GM12878 (cell line): Measurements from ENCODE around the gene TNRC6C. TPM values are rescaled to one million over a fixed set of nuclear protein-coding genes. Genes with fewer than 3 reads are reported as not detected.

Experiments
- ATAC-seq: fragments of 200-7000 bp; cut with Tn5 transposase; 3 replicates; pipeline ENCODE4 v1.9.1; 2020; ENCODE audit warnings: mild to moderate bottlenecking, moderate library complexity
- BruUV-seq: library from RNA; stranded (reverse); fragments of 400-500 nt; replicated peaks from 2 replicates; lab custom pipeline; 2021; lab: Mats Ljungman, UMichigan
- CTCF ChIA-PET: fragments of 300-600 bp; sonication (Branson Sonifier 250); formaldehyde crosslinking; extraction: SDS; loops from one replicate; lab custom pipeline; 2021; ENCODE audit warnings: inconsistent platforms; lab: Yijun Ruan, JAX
- POLR2A ChIA-PET: fragments of 350-600 bp; formaldehyde crosslinking; extraction: SDS; loops from one replicate; lab custom pipeline; 2021; ENCODE audit warnings: inconsistent platforms; lab: Charles Lee
- RAD21 ChIA-PET: fragments of 300-600 bp; sonication (Branson Sonifier 250); formaldehyde crosslinking; loops from one replicate; lab custom pipeline; 2023; ENCODE audit warnings: antibody characterized with exemption; ENCODE audit not compliant: unreplicated experiment; lab: Charles Lee
- SMC1A ChIA-PET: fragments of 300-600 bp; sonication (Branson Sonifier 250); formaldehyde crosslinking; loops from one replicate; lab custom pipeline; 2023; ENCODE audit not compliant: unreplicated experiment, uncharacterized antibody; lab: Charles Lee
- DNase-seq: peaks from one replicate; pipeline ENCODE4 v3.0.0-alpha.2; 2011; ENCODE audit warnings: low read depth, low spot score
- FAIRE-seq: peaks from 3 replicates; lab custom pipeline; 2011; peaks lifted over from hg19 to GRCh38; lab: Jason Lieb, UNC
- H2AFZ ChIP-seq: 2 replicates; pipeline ENCODE4 v1.6.0; 2011; ENCODE audit warnings: low read depth, low read length, control low read depth; ENCODE audit not compliant: control insufficient read depth
- H3K27ac ChIP-seq: 2 replicates; pipeline ENCODE4 v1.5.1; 2011; ENCODE audit warnings: control low read depth; ENCODE audit not compliant: control insufficient read depth, insufficient read depth
- H3K27me3 ChIP-seq, 2 experiments: replicated peaks in 1 of 2; 2 replicates each; pipeline versions ENCODE4 v1.6.0 to v1.6.1; 2011; ENCODE audit warnings: low read length in 1 of 2; ENCODE audit not compliant: control insufficient read depth in 2 of 2, insufficient read depth in 2 of 2
- H3K36me3 ChIP-seq, 2 experiments: 2 replicates each; pipeline ENCODE4 v1.5.1; 2011; ENCODE audit warnings: low read length in 1 of 2; ENCODE audit not compliant: control insufficient read depth in 2 of 2, insufficient read depth in 2 of 2
- H3K4me1 ChIP-seq: 2 replicates; pipeline ENCODE4 v1.6.1; 2011; ENCODE audit warnings: mild to moderate bottlenecking, low read length, moderate library complexity, mixed read lengths; ENCODE audit not compliant: control insufficient read depth, insufficient read depth
- H3K4me2 ChIP-seq: 2 replicates; pipeline ENCODE4 v1.6.0; 2011; ENCODE audit warnings: control low read depth; ENCODE audit not compliant: control insufficient read depth, insufficient read depth
- H3K4me3 ChIP-seq: fragments of 200-600 bp; sonication (generic); 2 replicates; pipeline ENCODE4 v1.5.1; 2016
- H3K79me2 ChIP-seq: 2 replicates; pipeline ENCODE4 v1.6.0; 2011; ENCODE audit warnings: low read length; ENCODE audit not compliant: control insufficient read depth, insufficient read depth
- H3K9ac ChIP-seq: 2 replicates; pipeline ENCODE4 v1.8.0; 2011; ENCODE audit warnings: low read length, control low read depth, mixed read lengths; ENCODE audit not compliant: control insufficient read depth, insufficient read depth
- H3K9me3 ChIP-seq: replicated peaks from 3 replicates; pipeline ENCODE4 v1.5.1; 2011; ENCODE audit warnings: mild to moderate bottlenecking, low read length; ENCODE audit not compliant: control insufficient read depth, insufficient read depth
- H4K20me1 ChIP-seq: 2 replicates; pipeline ENCODE4 v1.6.0; 2011; ENCODE audit not compliant: control insufficient read depth, insufficient read depth
- ATF7 ChIP-seq: fragments of 450-650 bp; IDR thresholded peaks from 2 replicates; pipeline ENCODE4 v1.6.1; 2016; ENCODE audit warnings: low read depth, mild to moderate bottlenecking
- BCLAF1 ChIP-seq: fragments of 450-650 bp; IDR thresholded peaks from 2 replicates; pipeline ENCODE4 v1.6.1; 2017; ENCODE audit warnings: antibody characterized with exemption, mild to moderate bottlenecking, moderate library complexity
- CHD1 ChIP-seq: IDR thresholded peaks from 2 replicates; pipeline ENCODE4 v1.6.1; 2012; ENCODE audit warnings: low read depth, low read length, improper control_type of control experiment
- E2F8 ChIP-seq: fragments of 450-650 bp; IDR thresholded peaks from 2 replicates; pipeline ENCODE4 v1.6.1; 2018; ENCODE audit warnings: mild to moderate bottlenecking, low read depth, moderate library complexity; ENCODE audit not compliant: partially characterized antibody
- IRF4 ChIP-seq: IDR thresholded peaks from 2 replicates; pipeline ENCODE4 v1.6.1; 2011; ENCODE audit warnings: low read depth, low read length
- MYB ChIP-seq: fragments of 150-350 bp; IDR thresholded peaks from 2 replicates; pipeline ENCODE4 v1.6.1; 2014; ENCODE audit warnings: mild to moderate bottlenecking, low read depth, low read length, borderline replicate concordance
- PAX8 ChIP-seq: fragments of 450-650 bp; IDR thresholded peaks from 2 replicates; pipeline ENCODE4 v1.6.1; 2017; ENCODE audit warnings: mild to moderate bottlenecking, moderate library complexity
- POU2F2 ChIP-seq: IDR thresholded peaks from 3 replicates; pipeline ENCODE4 v1.6.1; 2011; ENCODE audit warnings: low read depth, mild to moderate bottlenecking, low read length, borderline replicate concordance
- RELA ChIP-seq: fragments of 450-650 bp; IDR thresholded peaks from 2 replicates; pipeline ENCODE4 v1.8.0; 2014; ENCODE audit warnings: borderline replicate concordance; ENCODE audit not compliant: partially characterized antibody
- STAT1 ChIP-seq: fragments of 450-650 bp; conservative IDR thresholded peaks from 2 replicates; pipeline ENCODE4 v1.6.1; 2014; ENCODE audit warnings: antibody characterized with exemption, mild to moderate bottlenecking
- ZNF274 ChIP-seq: IDR thresholded peaks from one replicate; pipeline ENCODE4 v1.8.0; 2011; ENCODE audit not compliant: insufficient read length, insufficient read depth
- ZNF622 ChIP-seq: fragments of 450-650 bp; IDR thresholded peaks from 2 replicates; pipeline ENCODE4 v1.6.1; 2017; ENCODE audit warnings: mild to moderate bottlenecking, inconsistent platforms
- WGBS: methylation state at CpG from one replicate; pipeline ENCODE4 v1.1.6; 2016; ENCODE audit warnings: low lambda C conversion rate; ENCODE audit not compliant: insufficient replicate concordance, insufficient coverage; ENCODE audit errors: missing lambda C conversion rate; 5-methylcytosine and 5-hydroxymethylcytosine counted together
- in situ Hi-C: fragments of 300-500 bp; cut with MboI; formaldehyde crosslinking; loops from 9 replicates; pipeline ENCODE4 v1.14.3; 2018; ENCODE audit warnings: mixed read lengths
- intact Hi-C: fragments of 100-400 bp; cut with micrococcal nuclease; formaldehyde crosslinking; loops from one replicate; pipeline ENCODE4 v1.14.2; 2022; ENCODE audit not compliant: unreplicated experiment
- polyA plus RNA-seq, 11 experiments: library from polyadenylated mRNA; depleted of rRNA in 4 of 11; unstranded in 6 of 11; stranded (reverse) in 5 of 11; fragments of >200 nt; fragmentation: Nextera tagmentation in 4 of 11; fragmentation: Illumina TruSeq in 1 of 11; extraction: Ambion mirVana in 4 of 11; extraction: Trizol in 1 of 11; gene quantifications; 1 replicate in 1 of 11; 2 replicates in 10 of 11; pipeline versions ENCODE4 v1.2.1 to v1.2.3, GENCODE V29; 2011 to 2016; ENCODE audit warnings: inconsistent platforms in 2 of 11, missing spikeins in 2 of 11, low read depth in 1 of 11
- total RNA-seq, 4 experiments: library from RNA; depleted of rRNA in 3 of 4; stranded (reverse); fragments of >200 nt in 3 of 4; fragmentation: Illumina TruSeq in 1 of 4; extraction: Trizol in 1 of 4; gene quantifications; 2 replicates each; pipeline versions ENCODE4 v1.2.1 to v1.2.3, GENCODE V29; 2013 to 2021

TNRC6C gene
- total and polyA plus RNA-seq, 10 of the 15 experiments (the other 5 are each of a cell fraction or from before 2014, with no cell fraction given) = 0.40 to 6.1 (median 0.96) TPM

GRCh38 chr17:78037280-78037679 is 78.8 kb downstream of the TNRC6C start:
- SMC1A ChIA-PET = interaction anchor here (1.2 to 1.7 kb wide), 2 partner anchors 10 to 18 kb away, joined by 3 to 5 read pairs; no protein-coding TSS in a partner anchor
- RAD21 ChIA-PET = interaction anchor here (0.7 kb wide), 1 partner anchor 18 kb away, joined by 3 read pairs; no protein-coding TSS in a partner anchor
- ATAC-seq = no peak
- Histone ChIP-seq H3K36me3 (no peaks in the 10 kb centered on the region), H4K20me1 (no peaks in the 10 kb centered on the region), H3K79me2 (no peaks in the 10 kb centered on the region), H3K4me1 (no peaks in the 10 kb centered on the region), H3K4me2 (no peak overlapping the region), H3K27me3 (no peaks in the 10 kb centered on the region), H2AFZ (no peak overlapping the region), H3K4me3 (no peak overlapping the region), H3K9ac (no peak overlapping the region), H3K27ac (no peak overlapping the region), H3K9me3 (no peaks in the 10 kb centered on the region)
- POLR2A ChIA-PET = no interaction called here
- CTCF ChIA-PET = interaction anchor here (0.6 to 3.9 kb wide), 5 partner anchors 11 to 98 kb away, joined by 3 to 21 read pairs (median 4); no protein-coding TSS in a partner anchor
- WGBS = 80% methylated on average over 7 of the region's 7 CpGs
- in situ Hi-C loops (no loop called here), intact Hi-C loops (no loop called here)
- TF ChIP-seq E2F8 (no peak), ATF7 (no peak)
- FAIRE-seq = no peak
- no peak for DNase-seq
- no TSS peak for BruUV-seq

- no peaks in the 10 kb centered on the region for H4K20me1 ChIP-seq
- H3K27me3 ChIP-seq = no peaks in the 10 kb centered on the region
- H3K79me2 ChIP-seq = no peaks in the 10 kb centered on the region
- in situ Hi-C loops (no loop called here), intact Hi-C loops (no loop called here)
- no peaks in the 10 kb centered on the region for H3K4me1 ChIP-seq
- WGBS = 52% methylated on average over 11 of the region's 11 CpGs
- SMC1A ChIA-PET = interaction anchor here (0.6 to 5.8 kb wide), 3 partner anchors 18 to 852 kb away, joined by 3 to 79 read pairs (median 3); no protein-coding TSS in a partner anchor
- ATAC-seq (no peak), FAIRE-seq (no peak), DNase-seq (no peak)
- no peaks in the 10 kb centered on the region for H3K9me3 ChIP-seq
- no peak overlapping the region for H3K9ac ChIP-seq
- CTCF ChIA-PET = interaction anchor here (1.0 kb wide), 1 partner anchor 12 kb away, joined by 3 read pairs; no protein-coding TSS in a partner anchor
- BruUV-seq = no TSS peak
- H3K4me2 ChIP-seq = no peak overlapping the region
- H2AFZ ChIP-seq = no peak overlapping the region
- RAD21 ChIA-PET = no interaction called here
- H3K36me3 ChIP-seq = no peaks in the 10 kb centered on the region
- POLR2A ChIA-PET = no interaction called here
- H3K27ac ChIP-seq = no peak overlapping the region
- H3K4me3 ChIP-seq = no peak overlapping the region
- TF ChIP-seq ZNF274 (no peak), CHD1 (no peak), RELA (no peak), MYB (no peak), BCLAF1 (no peak), IRF4 (no peak), STAT1 (no peak), POU2F2 (no peak), PAX8 (no peak), ZNF622 (no peak)
These were observed 80.3 kb downstream of the TNRC6C start for GRCh38 chr17:78038748-78039288.
